Panc1 (cell line): ENCODE measurements around the gene PNP. TPM values are rescaled to one million over a fixed set of nuclear protein-coding genes. Genes with fewer than 3 reads are reported as not detected.

Experiments used
- ATAC-seq: fragments of 200-7000 bp; cut with Tn5 transposase; 2 replicates; pipeline ENCODE4 v1.9.1; 2020; ENCODE audit warnings: mild to moderate bottlenecking, moderate library complexity
- BruUV-seq: library from RNA; stranded (reverse); fragments of 400-500 nt; replicated peaks from 2 replicates; lab custom pipeline; 2021; lab: Mats Ljungman, UMichigan
- CTCF ChIA-PET: fragments of 300-600 bp; sonication (Branson Sonifier 250); formaldehyde crosslinking; loops from one replicate; lab custom pipeline; 2022; ENCODE audit warnings: antibody characterized with exemption; lab: Charles Lee
- POLR2A ChIA-PET: fragments of 300-600 bp; sonication (Branson Sonifier 250); formaldehyde crosslinking; loops from one replicate; lab custom pipeline; 2022; ENCODE audit warnings: antibody characterized with exemption; lab: Charles Lee
- DNase-seq: peaks from one replicate; pipeline ENCODE4 v3.0.0-alpha.2; 2010; ENCODE audit warnings: low read depth, low spot score
- H3K27ac ChIP-seq: 2 replicates; pipeline ENCODE4 v1.5.1; 2011; ENCODE audit warnings: mild to moderate bottlenecking, low read length, inconsistent platforms
- H3K27me3 ChIP-seq: fragments of 200-500 bp; sonication (Bioruptor generic); 2 replicates; pipeline ENCODE4 v1.6.0; 2014; ENCODE audit warnings: low read length, inconsistent platforms; ENCODE audit not compliant: control insufficient read depth, insufficient read depth
- H3K36me3 ChIP-seq: fragments of 200-500 bp; sonication (Bioruptor generic); 2 replicates; pipeline ENCODE4 v1.5.1; 2014; ENCODE audit warnings: inconsistent platforms, mild to moderate bottlenecking, low read length, moderate library complexity; ENCODE audit not compliant: control insufficient read depth, insufficient read depth
- H3K4me1 ChIP-seq: 2 replicates; pipeline ENCODE4 v1.5.1; 2011; ENCODE audit warnings: inconsistent platforms, mild to moderate bottlenecking, low read length, moderate library complexity; ENCODE audit not compliant: control insufficient read depth, insufficient read depth
- H3K4me3 ChIP-seq, 2 experiments: 2 replicates each; pipeline ENCODE4 v1.5.1; 2011 to 2012; ENCODE audit warnings: low read depth in 2 of 2, low read length in 2 of 2, mild to moderate bottlenecking in 2 of 2, inconsistent platforms in 1 of 2, moderate library complexity in 1 of 2
- H3K9me3 ChIP-seq: fragments of 200-500 bp; sonication (Bioruptor generic); 2 replicates; pipeline ENCODE4 v1.5.1; 2014; ENCODE audit warnings: low read depth, mild to moderate bottlenecking, inconsistent platforms, low read length, moderate library complexity; ENCODE audit not compliant: control insufficient read depth, insufficient read depth
- CTCF ChIP-seq: fragments of 450-650 bp; IDR thresholded peaks from 2 replicates; pipeline ENCODE4 v1.5.1; 2017; ENCODE audit warnings: mild to moderate bottlenecking
- POLR2AphosphoS5 ChIP-seq: IDR thresholded peaks from 2 replicates; pipeline ENCODE4 v1.6.1; 2012; ENCODE audit warnings: mild to moderate bottlenecking, low read depth, low read length, moderate library complexity
- REST ChIP-seq, 2 experiments: IDR thresholded peaks; 2 replicates each; pipeline ENCODE4 v1.6.1; 2011 to 2012; ENCODE audit warnings: low read depth in 2 of 2, control low read depth in 1 of 2, low read length in 1 of 2, mild to moderate bottlenecking in 1 of 2, moderate library complexity in 1 of 2; ENCODE audit not compliant: insufficient read depth in 1 of 2
- SIN3A ChIP-seq: IDR thresholded peaks from 2 replicates; pipeline ENCODE4 v1.6.1; 2012; ENCODE audit warnings: low read depth, mild to moderate bottlenecking, low read length, moderate library complexity, borderline replicate concordance; ENCODE audit not compliant: insufficient read depth
- TCF7L2 ChIP-seq: IDR thresholded peaks from 2 replicates; pipeline ENCODE4 v1.6.1; 2011; ENCODE audit warnings: mild to moderate bottlenecking, low read depth, low read length, inconsistent platforms
- in situ Hi-C: cut with HindIII; loops from 2 replicates; pipeline ENCODE4 v1.10.0; 2016; ENCODE audit warnings: low sequenced_read_pairs, low pct_unique_long_range_greater_than_20kb
- intact Hi-C: fragments of 100-400 bp; cut with micrococcal nuclease; formaldehyde crosslinking; loops from one replicate; pipeline ENCODE4 v1.10.0; 2022; ENCODE audit not compliant: unreplicated experiment
- total RNA-seq: library from RNA; stranded (reverse); gene quantifications from one replicate; pipeline ENCODE4 v1.2.1, GENCODE V29; 2021; ENCODE audit not compliant: unreplicated experiment

The PNP gene
- total RNA-seq, 1 experiment from 2014 or later = 35.1 TPM

- Histone ChIP-seq H3K27ac (no peak overlapping the region), H3K4me3 (no peak overlapping the region), H3K36me3 (no peaks in the 10 kb centered on the region), H3K4me1 (no peaks in the 10 kb centered on the region), H3K27me3 (no peaks in the 10 kb centered on the region), H3K9me3 (no peaks in the 10 kb centered on the region)
- CTCF ChIA-PET = no interaction called here
- no peak for DNase-seq
- no TSS peak for BruUV-seq
- intact Hi-C loops = no loop called here
- POLR2A ChIA-PET = no interaction called here
- in situ Hi-C loops = no loop called here
- TF ChIP-seq TCF7L2 = no peak
- no peak for TF ChIP-seq CTCF
- no peak for TF ChIP-seq POLR2AphosphoS5
- TF ChIP-seq SIN3A = no peak
- no peak for TF ChIP-seq REST (IDR thresholded peaks at IDR 0.05; ENCODE audit: insufficient read depth in 1 of 2, low read depth in 2 of 2, low read length in 1 of 2)
- ATAC-seq = no peak
Measured at GRCh38 chr14:20428010-20428365, 41.2 kb upstream of the PNP start.

- CTCF ChIA-PET = no interaction called here
- BruUV-seq = no TSS peak
- ATAC-seq = no peak
Measured at GRCh38 chr14:20428802-20429201, 40.4 kb upstream of the PNP start.

More at GRCh38 chr14:20428802-20429201, 40.4 kb upstream of the PNP start:
- no peak for DNase-seq
- no peaks in the 10 kb centered on the region for H3K9me3 ChIP-seq
- POLR2A ChIA-PET = no interaction called here
- no peaks in the 10 kb centered on the region for H3K4me1 ChIP-seq
- intact Hi-C loops (no loop called here), in situ Hi-C loops (no loop called here)
- no peak overlapping the region for H3K4me3 ChIP-seq
- no peaks in the 10 kb centered on the region for H3K27me3 ChIP-seq
- H3K36me3 ChIP-seq = no peaks in the 10 kb centered on the region
- H3K27ac ChIP-seq = no peak overlapping the region
- no peak for TF ChIP-seq CTCF
- no peak for TF ChIP-seq REST (IDR thresholded peaks at IDR 0.05; ENCODE audit: insufficient read depth in 1 of 2, low read depth in 2 of 2, low read length in 1 of 2)
- TF ChIP-seq SIN3A = no peak
- TF ChIP-seq TCF7L2 = no peak
- TF ChIP-seq POLR2AphosphoS5 = no peak
